HepG2 (cell line): ENCODE measurements around the gene STMN3. TPM values are rescaled to one million over a fixed set of nuclear protein-coding genes. Genes with fewer than 3 reads are reported as not detected.

Experiments used
- FIP1L1 ChIP-seq: fragments of 200-400 bp; formaldehyde crosslinking; IDR thresholded peaks from 2 replicates; pipeline ENCODE4 v1.6.1; 2018; ENCODE audit warnings: low read depth, mild to moderate bottlenecking, low read length, moderate library complexity, borderline replicate concordance; ENCODE audit not compliant: insufficient read depth
- FOXC1 ChIP-seq: sonication (generic); formaldehyde crosslinking; IDR thresholded peaks from 2 replicates; pipeline ENCODE4 v1.8.0; 2022; ENCODE audit warnings: mild to moderate bottlenecking, missing genetic modification reagents, borderline replicate concordance
- HDAC2 ChIP-seq: sonication (generic); formaldehyde crosslinking; IDR thresholded peaks from 2 replicates; pipeline ENCODE4 v1.4.0; 2020; ENCODE audit warnings: missing genetic modification reagents
- KDM4B ChIP-seq: sonication (generic); formaldehyde crosslinking; IDR thresholded peaks from 2 replicates; pipeline ENCODE4 v1.4.0; 2020; ENCODE audit warnings: missing genetic modification reagents
- POLR2AphosphoS2 ChIP-seq: IDR thresholded peaks from 2 replicates; pipeline ENCODE4 v1.6.1; 2011; ENCODE audit warnings: low read depth, low read length, improper control_type of control experiment
- RELA ChIP-seq: sonication (generic); formaldehyde crosslinking; IDR thresholded peaks from 2 replicates; pipeline ENCODE4 v1.4.0; 2020; ENCODE audit warnings: missing genetic modification reagents
- SMC3 ChIP-seq: IDR thresholded peaks from 2 replicates; pipeline ENCODE4 v1.6.1; 2011; ENCODE audit warnings: low read length, improper control_type of control experiment
- TCF12 ChIP-seq, 2 experiments: fragments of 450-650 bp in 1 of 2; sonication (generic) in 1 of 2; formaldehyde crosslinking in 1 of 2; IDR thresholded peaks; 2 replicates each; pipeline versions ENCODE4 v1.6.1 to v1.8.0; 2017 to 2022; ENCODE audit warnings: antibody characterized with exemption in 1 of 2, mild to moderate bottlenecking in 1 of 2, missing genetic modification reagents in 1 of 2, moderate library complexity in 1 of 2
- TFAP4 ChIP-seq: sonication (generic); IDR thresholded peaks from 2 replicates; pipeline ENCODE4 v1.6.1; 2016; ENCODE audit warnings: low read depth, borderline replicate concordance
- TOPORS ChIP-seq: sonication (generic); formaldehyde crosslinking; IDR thresholded peaks from 2 replicates; pipeline ENCODE4 v1.8.0; 2023; ENCODE audit warnings: mild to moderate bottlenecking, missing genetic modification reagents
- USF2 ChIP-seq, 2 experiments: sonication (generic) in 1 of 2; formaldehyde crosslinking in 1 of 2; IDR thresholded peaks; 2 replicates each; pipeline versions ENCODE4 v1.5.1 to v1.6.1; 2011 to 2020; ENCODE audit warnings: borderline replicate concordance in 1 of 2, low read depth in 1 of 2, low read length in 1 of 2, mild to moderate bottlenecking in 1 of 2, missing genetic modification reagents in 1 of 2, moderate library complexity in 1 of 2
- ZBTB2 ChIP-seq: sonication (generic); formaldehyde crosslinking; IDR thresholded peaks from 2 replicates; pipeline ENCODE4 v1.8.0; 2022; ENCODE audit warnings: low read depth, missing genetic modification reagents
- ZBTB43 ChIP-seq: sonication (generic); formaldehyde crosslinking; conservative IDR thresholded peaks from 2 replicates; pipeline ENCODE4 v1.4.0; 2020; ENCODE audit warnings: missing genetic modification reagents
- ZBTB7A ChIP-seq: sonication (generic); formaldehyde crosslinking; IDR thresholded peaks from 2 replicates; pipeline ENCODE4 v1.8.0; 2022; ENCODE audit warnings: mild to moderate bottlenecking, missing genetic modification reagents
- ZFP37 ChIP-seq: sonication (generic); formaldehyde crosslinking; IDR thresholded peaks from 2 replicates; pipeline ENCODE4 v1.4.0; 2020; ENCODE audit warnings: missing genetic modification reagents, borderline replicate concordance
- ZNF121 ChIP-seq: sonication (generic); formaldehyde crosslinking; IDR thresholded peaks from 2 replicates; pipeline ENCODE4 v1.5.0; 2020; ENCODE audit warnings: mild to moderate bottlenecking, missing genetic modification reagents
- ZNF33B ChIP-seq: sonication (generic); formaldehyde crosslinking; IDR thresholded peaks from 2 replicates; pipeline ENCODE4 v1.5.1; 2020; ENCODE audit warnings: mild to moderate bottlenecking, missing genetic modification reagents
- ZNF552 ChIP-seq: sonication (generic); formaldehyde crosslinking; IDR thresholded peaks from 2 replicates; pipeline ENCODE4 v1.9.0; 2022; ENCODE audit warnings: missing genetic modification reagents, mild to moderate bottlenecking, borderline replicate concordance
- ZNF720 ChIP-seq: sonication (generic); formaldehyde crosslinking; IDR thresholded peaks from 2 replicates; pipeline ENCODE4 v1.4.0; 2020; ENCODE audit warnings: missing genetic modification reagents
- ZNF790 ChIP-seq: sonication (generic); formaldehyde crosslinking; IDR thresholded peaks from 2 replicates; pipeline ENCODE4 v1.8.0; 2022; ENCODE audit warnings: missing genetic modification reagents, mild to moderate bottlenecking, borderline replicate concordance
- polyA plus RNA-seq, 8 experiments: library from polyadenylated mRNA; depleted of rRNA in 3 of 8; stranded (reverse) in 7 of 8; unstranded in 1 of 8; fragments of >200 nt; fragmentation: Illumina TruSeq in 4 of 8; extraction: Trizol in 4 of 8; gene quantifications; 2 replicates each; pipeline versions ENCODE4 v1.2.1 to v1.2.3, GENCODE V29; 2011 to 2016; ENCODE audit warnings: low read depth in 4 of 8, missing spikeins in 1 of 8, mixed read lengths in 1 of 8; ENCODE audit not compliant: insufficient read depth in 1 of 8
- total RNA-seq, 5 experiments: library from RNA; depleted of rRNA; stranded (reverse); fragments of >200 nt; fragmentation: Illumina TruSeq; extraction: Trizol; gene quantifications; 2 replicates each; pipeline ENCODE4 v1.2.3, GENCODE V29; 2016; ENCODE audit warnings: low read depth in 1 of 5

Gene STMN3
- total and polyA plus RNA-seq, 2 of the 13 experiments (the other 11 are each of a cell fraction or from before 2014, with no cell fraction given): 21.0 to 48.3 TPM

- TF ChIP-seq ZBTB2 (CRISPR knock-in tag) (peak; percentile 87), TCF12 (IDR thresholded peaks at IDR 0.05) (no peak), TCF12 (CRISPR knock-in tag; IDR thresholded peaks at IDR 0.05) (no peak), TOPORS (peak; percentile 87), SMC3 (peak; percentile 17; the same call in 1 of the 2 replicates), ZFP37 (CRISPR knock-in tag) (peak; percentile 93), ZBTB7A (CRISPR knock-in tag) (peak; percentile 56; the same call in 1 of the 2 replicates), RELA (CRISPR knock-in tag) (peak; percentile 92; the same call in 1 of the 2 replicates), FOXC1 (CRISPR knock-in tag) (peak; percentile 79), ZNF33B (CRISPR knock-in tag) (0 out of 2 replicates have a peak, but pooled peaks have one; percentile 75), ZNF552 (CRISPR knock-in tag) (0 out of 2 replicates have a peak, but pooled peaks have one; percentile 26), FIP1L1 (0 out of 2 replicates have a peak, but pooled peaks have one; percentile 80), ZBTB43 (peak; percentile 96), POLR2AphosphoS2 (no peak; the same call in 1 of the 2 replicates), HDAC2 (CRISPR knock-in tag) (peak; percentile 89), TFAP4 (peak; percentile 64; the same call in 1 of the 2 replicates), ZNF720 (CRISPR knock-in tag) (0 out of 2 replicates have a peak, but pooled peaks have one; percentile 55), KDM4B (peak; percentile 99), ZNF121 (CRISPR knock-in tag) (0 out of 2 replicates have a peak, but pooled peaks have one; percentile 17), ZNF790 (CRISPR knock-in tag) (no peak), USF2 (IDR thresholded peaks at IDR 0.05; ENCODE audit: low read depth, low read length) (no peak), USF2 (CRISPR knock-in tag; IDR thresholded peaks at IDR 0.05; ENCODE audit: borderline replicate concordance) (no peak; the same call in 1 of the 2 replicates)
Observed at GRCh38 chr20:63628246-63628975, 24.8 kb downstream of the STMN3 start (continued).
